NCI-H748 treated with DMSO at 0.1 percent for 48 hours (cell line): Measurements from ENCODE around the gene MRPS6.

Experiments
- DNase-seq: peaks from one replicate; lab custom pipeline; 2025; lab: John Stamatoyannopoulos, UW

Gene MRPS6

GRCh38 chr21:34071683-34072082, 1.7 kb upstream of the MRPS6 start:
- DNase-seq, result no peak

GRCh38 chr21:34072145-34073031, 990 bp upstream of the MRPS6 start:
- no peak for DNase-seq

- peak; percentile 2 for DNase-seq
Observed at GRCh38 chr21:34073749-34074282, 438 bp downstream of the MRPS6 start.

GRCh38 chr21:34074283-34075090, 1.1 kb downstream of the MRPS6 start:
- no peak for DNase-seq

- DNase-seq, result no peak
Observed at GRCh38 chr21:34075091-34075425, 1.7 kb downstream of the MRPS6 start.

GRCh38 chr21:34075760-34076660, 2.6 kb downstream of the MRPS6 start:
- DNase-seq, result no peak

- no peak for DNase-seq
Observed at GRCh38 chr21:34076835-34077234, 3.5 kb downstream of the MRPS6 start.

- DNase-seq, result no peak
Observed at GRCh38 chr21:34077888-34078287, 4.5 kb downstream of the MRPS6 start.

GRCh38 chr21:34078915-34079314, 5.5 kb downstream of the MRPS6 start:
- DNase-seq, result no peak

GRCh38 chr21:34080710-34081109, 7.3 kb downstream of the MRPS6 start:
- DNase-seq, result no peak

- DNase-seq, result no peak
Observed at GRCh38 chr21:34082769-34083168, 9.4 kb downstream of the MRPS6 start.

GRCh38 chr21:34083357-34083756, 10.0 kb downstream of the MRPS6 start:
- DNase-seq, result no peak

GRCh38 chr21:34085129-34085528, 11.8 kb downstream of the MRPS6 start:
- no peak for DNase-seq

- no peak for DNase-seq
Observed at GRCh38 chr21:34086887-34087306, 13.5 kb downstream of the MRPS6 start.

GRCh38 chr21:34088752-34089151, 15.4 kb downstream of the MRPS6 start:
- no peak for DNase-seq

- DNase-seq, result no peak
Observed at GRCh38 chr21:34091032-34091431, 17.7 kb downstream of the MRPS6 start.

GRCh38 chr21:34091607-34092006, 18.2 kb downstream of the MRPS6 start:
- no peak for DNase-seq

GRCh38 chr21:34092262-34092921, 19.0 kb downstream of the MRPS6 start:
- peak; percentile 10 for DNase-seq

GRCh38 chr21:34093083-34093482, 19.7 kb downstream of the MRPS6 start:
- no peak for DNase-seq

GRCh38 chr21:34094949-34095348, 21.6 kb downstream of the MRPS6 start:
- no peak for DNase-seq

- no peak for DNase-seq
Observed at GRCh38 chr21:34097442-34097841, 24.1 kb downstream of the MRPS6 start.
